ENCODE results near the gene ATRNL1. TPM values are rescaled to one million over a fixed set of nuclear protein-coding genes. Genes with fewer than 3 reads are reported as not detected.

Gene ATRNL1
- total and polyA plus RNA-seq, 12 donors = 4.8 to 217 (median 92.4) TPM

DNA sequence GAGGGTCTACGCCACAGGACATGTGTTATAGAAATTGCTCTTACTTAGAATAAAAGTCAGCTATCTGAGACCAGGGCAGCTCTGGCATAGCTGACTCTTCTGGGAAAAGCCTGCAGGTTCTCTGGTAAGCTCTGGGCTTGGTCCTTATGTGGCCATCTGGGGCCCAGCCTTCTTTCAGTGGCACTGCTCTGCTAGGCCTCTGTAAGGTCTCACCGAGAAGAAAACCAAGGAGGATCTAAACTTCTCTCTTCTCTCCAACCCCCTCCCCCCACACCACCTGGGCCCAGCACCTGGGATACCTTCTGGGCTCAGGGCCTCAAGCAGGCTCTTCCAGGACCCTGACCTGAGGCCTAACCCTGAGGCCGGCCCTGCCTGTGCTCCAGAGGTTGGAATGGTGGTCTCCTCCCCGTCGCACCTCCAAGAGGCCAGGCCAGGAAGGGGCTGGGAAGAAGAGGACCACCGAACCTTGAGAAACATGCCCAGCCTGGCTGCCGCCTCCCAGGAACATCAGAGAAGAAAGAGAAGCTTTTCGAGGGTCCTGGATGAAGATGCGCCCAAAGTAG lies 856.2 kb downstream of the ATRNL1 start:
- no peak for TF ChIP-seq POLR2A (IDR thresholded peaks at IDR 0.05)
- TF ChIP-seq, protein P1, sequence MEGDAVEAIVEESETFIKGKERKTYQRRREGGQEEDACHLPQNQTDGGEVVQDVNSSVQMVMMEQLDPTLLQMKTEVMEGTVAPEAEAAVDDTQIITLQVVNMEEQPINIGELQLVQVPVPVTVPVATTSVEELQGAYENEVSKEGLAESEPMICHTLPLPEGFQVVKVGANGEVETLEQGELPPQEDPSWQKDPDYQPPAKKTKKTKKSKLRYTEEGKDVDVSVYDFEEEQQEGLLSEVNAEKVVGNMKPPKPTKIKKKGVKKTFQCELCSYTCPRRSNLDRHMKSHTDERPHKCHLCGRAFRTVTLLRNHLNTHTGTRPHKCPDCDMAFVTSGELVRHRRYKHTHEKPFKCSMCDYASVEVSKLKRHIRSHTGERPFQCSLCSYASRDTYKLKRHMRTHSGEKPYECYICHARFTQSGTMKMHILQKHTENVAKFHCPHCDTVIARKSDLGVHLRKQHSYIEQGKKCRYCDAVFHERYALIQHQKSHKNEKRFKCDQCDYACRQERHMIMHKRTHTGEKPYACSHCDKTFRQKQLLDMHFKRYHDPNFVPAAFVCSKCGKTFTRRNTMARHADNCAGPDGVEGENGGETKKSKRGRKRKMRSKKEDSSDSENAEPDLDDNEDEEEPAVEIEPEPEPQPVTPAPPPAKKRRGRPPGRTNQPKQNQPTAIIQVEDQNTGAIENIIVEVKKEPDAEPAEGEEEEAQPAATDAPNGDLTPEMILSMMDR (IDR thresholded peaks at IDR 0.05) = no peak
- peaks cover 0 to 11% of the 10 kb centered on the region in 2 donors for H3K4me1 ChIP-seq (replicated peaks in 1 of 2)
- DNase-seq = no peak
- no peak overlapping the region for H3K4me3 ChIP-seq
- no peaks in the 10 kb centered on the region for H3K9me3 ChIP-seq (replicated peaks in 1 of 3)
- intact Hi-C loops (cut with DNase I) = no loop called here
- H3K36me3 ChIP-seq (replicated peaks in 1 of 2) = no peaks in the 10 kb centered on the region
- no peaks in the 10 kb centered on the region for H3K27me3 ChIP-seq
- no peak overlapping the region for H3K27ac ChIP-seq
- WGBS, 4 donors = 89 to 95% (median 93%) methylated on average over 3 to 9 of the region's 9 CpGs

DNA sequence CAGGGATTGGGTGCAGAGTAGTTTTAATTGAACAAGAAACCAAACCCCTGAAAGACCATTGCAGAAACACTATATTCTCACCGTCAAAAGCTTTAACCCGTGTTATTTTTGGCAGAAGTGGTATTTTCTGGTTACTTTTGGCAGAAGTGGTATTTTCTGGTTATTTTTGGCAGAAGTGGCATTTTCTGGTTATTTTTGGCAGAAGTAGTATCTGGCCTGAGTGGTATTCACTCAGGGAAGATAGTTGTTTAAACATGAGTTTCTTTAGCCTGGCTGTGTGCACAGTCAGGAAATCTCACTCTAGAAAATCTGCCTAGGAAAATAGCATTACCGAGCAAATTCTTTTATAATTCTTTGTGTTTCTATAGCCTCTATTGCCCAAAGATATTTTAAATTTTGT lies 857.2 kb downstream of the ATRNL1 start:
- Histone ChIP-seq H3K4me1 (replicated peaks in 1 of 2) (peaks cover 0 to 11% of the 10 kb centered on the region in 2 donors), H3K4me3 (no peak overlapping the region), H3K27me3 (no peaks in the 10 kb centered on the region), H3K36me3 (replicated peaks in 1 of 2) (no peaks in the 10 kb centered on the region), H3K9me3 (replicated peaks in 1 of 3) (no peaks in the 10 kb centered on the region), H3K27ac (no peak overlapping the region)
- TF ChIP-seq, protein P1 (IDR thresholded peaks at IDR 0.05) = no peak
- no peak for TF ChIP-seq POLR2A (IDR thresholded peaks at IDR 0.05)
- no peak for DNase-seq
- intact Hi-C loops (cut with DNase I) = no loop called here
- WGBS, 4 donors = 61 to 80% (median 68%) methylated on average over 3 of the region's 3 CpGs

DNA sequence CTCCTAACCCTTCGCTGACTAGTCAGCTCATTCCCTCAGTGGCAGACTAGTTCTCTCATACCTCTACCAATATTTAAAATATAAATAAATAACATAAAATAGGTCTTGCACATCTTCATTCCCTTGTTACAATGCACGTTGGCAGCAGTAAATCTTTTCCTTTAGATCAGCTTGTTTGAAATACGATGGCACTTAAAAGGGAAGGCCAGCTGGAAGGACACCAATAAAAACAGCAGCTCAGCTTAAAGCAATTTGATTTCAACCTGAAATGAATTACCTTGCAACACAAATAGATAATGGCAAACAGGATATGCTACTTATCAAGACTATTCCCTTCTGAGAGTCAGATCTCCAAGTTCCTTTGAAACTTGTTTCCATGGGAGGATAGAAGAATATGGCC lies 858.1 kb downstream of the ATRNL1 start:
- TF ChIP-seq POLR2A (IDR thresholded peaks at IDR 0.05) = no peak
- TF ChIP-seq, protein P1 (IDR thresholded peaks at IDR 0.05) = no peak
- no peaks in the 10 kb centered on the region for H3K9me3 ChIP-seq (replicated peaks in 1 of 3)
- H3K27me3 ChIP-seq = no peaks in the 10 kb centered on the region
- H3K36me3 ChIP-seq (replicated peaks in 1 of 2) = no peaks in the 10 kb centered on the region
- intact Hi-C loops (cut with DNase I) = no loop called here
- WGBS, 4 donors = 44 to 48% (median 46%) methylated on average over 3 of the region's 3 CpGs
- peaks cover 0 to 11% of the 10 kb centered on the region in 2 donors for H3K4me1 ChIP-seq (replicated peaks in 1 of 2)
- H3K27ac ChIP-seq = no peak overlapping the region
- H3K4me3 ChIP-seq = no peak overlapping the region
- DNase-seq = no peak

DNA sequence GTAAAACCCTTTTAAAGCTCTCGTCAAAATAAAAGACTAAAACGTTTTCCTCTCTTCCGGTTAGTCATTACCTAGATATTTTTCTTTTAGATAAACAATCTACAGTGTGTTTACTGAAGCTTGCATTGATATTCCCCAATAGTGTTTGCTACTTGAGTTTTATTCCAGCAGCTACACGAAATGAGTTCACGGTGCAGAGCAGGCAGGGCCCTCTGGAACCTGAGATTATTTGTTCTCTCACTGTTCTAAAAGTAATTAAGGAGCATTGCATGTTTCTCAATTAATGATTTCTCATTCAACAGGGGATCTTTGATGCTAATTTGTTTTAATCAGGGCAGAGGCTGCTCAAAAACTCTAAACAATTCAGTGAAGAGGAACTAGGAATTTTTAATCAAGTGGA lies 860.1 kb downstream of the ATRNL1 start:
- Histone ChIP-seq H3K36me3 (replicated peaks in 1 of 2) (no peaks in the 10 kb centered on the region), H3K4me1 (replicated peaks in 1 of 2) (peaks cover 0 to 11% of the 10 kb centered on the region in 2 donors), H3K4me3 (no peak overlapping the region), H3K9me3 (replicated peaks in 1 of 3) (no peaks in the 10 kb centered on the region), H3K27me3 (no peaks in the 10 kb centered on the region), H3K27ac (no peak overlapping the region)
- intact Hi-C loops (cut with DNase I) = no loop called here
- WGBS, 4 donors = 88 to 96% (median 92%) methylated on average over 5 of the region's 5 CpGs
- DNase-seq = no peak
- TF ChIP-seq, protein P1 (IDR thresholded peaks at IDR 0.05) = no peak
- no peak for TF ChIP-seq POLR2A (IDR thresholded peaks at IDR 0.05)
